GDM1 (cell line): ENCODE results near the gene CD37.
"Not testable (repeated sequence)": the region's sequence is repeated elsewhere in the genome, so short reads cannot be mapped to it uniquely, and the experiment has no call there.

ENCODE experiments used
- DNase-seq: peaks from one replicate; lab custom pipeline; 2025; lab: John Stamatoyannopoulos, UW

The CD37 gene

GRCh38 chr19:49335071-49335783, at the start of gene CD37:
Gene CD37 (plus strand): TSS chr19:49335406. CDS start chr19:49335541, 135 bp downstream.
- DNase-seq: peak; percentile 72

GRCh38 chr19:49287141-49287770, 48.0 kb upstream of the CD37 start:
- no peak for DNase-seq

GRCh38 chr19:49288205-49288604, 47.0 kb upstream of the CD37 start:
- not testable (repeated sequence) for DNase-seq

- not testable (repeated sequence) for DNase-seq
Measured at GRCh38 chr19:49289286-49289685, 45.9 kb upstream of the CD37 start.

- DNase-seq: no peak
Measured at GRCh38 chr19:49290517-49290916, 44.7 kb upstream of the CD37 start.

GRCh38 chr19:49294401-49294800, 40.8 kb upstream of the CD37 start:
- no peak for DNase-seq

GRCh38 chr19:49295208-49295880, 39.9 kb upstream of the CD37 start:
- no peak for DNase-seq

- DNase-seq: no peak
Measured at GRCh38 chr19:49297403-49297802, 37.8 kb upstream of the CD37 start.

GRCh38 chr19:49298653-49299052, 36.6 kb upstream of the CD37 start:
- not testable (repeated sequence) for DNase-seq

GRCh38 chr19:49301165-49301865, 33.9 kb upstream of the CD37 start:
- peak; percentile 72 for DNase-seq

- no peak for DNase-seq
Measured at GRCh38 chr19:49301866-49302252, 33.3 kb upstream of the CD37 start.

- not testable (repeated sequence) for DNase-seq
Measured at GRCh38 chr19:49306734-49307133, 28.5 kb upstream of the CD37 start.

- DNase-seq: no peak
Measured at GRCh38 chr19:49309087-49309486, 26.1 kb upstream of the CD37 start.

- no peak for DNase-seq
Measured at GRCh38 chr19:49315111-49315510, 20.1 kb upstream of the CD37 start.

- DNase-seq: no peak
Measured at GRCh38 chr19:49316284-49316683, 18.9 kb upstream of the CD37 start.

- DNase-seq: no peak
Measured at GRCh38 chr19:49318296-49318695, 16.9 kb upstream of the CD37 start.

- no peak for DNase-seq
Measured at GRCh38 chr19:49324801-49325576, 10.2 kb upstream of the CD37 start, which contains the start of gene SLC6A16. Gene SLC6A16 (minus strand): TSS chr19:49325191. CDS start chr19:49311347, 13,844 bp downstream.

- not testable (repeated sequence) for DNase-seq
Measured at GRCh38 chr19:49325756-49326155, 9.4 kb upstream of the CD37 start.

GRCh38 chr19:49326165-49326704, 9.0 kb upstream of the CD37 start:
- no peak for DNase-seq

- DNase-seq: peak; percentile 25
Measured at GRCh38 chr19:49327878-49328544, 7.2 kb upstream of the CD37 start.

- DNase-seq: no peak
Measured at GRCh38 chr19:49328741-49329140, 6.5 kb upstream of the CD37 start.
